Measurements from ENCODE around the gene CAMK2N1. TPM values are rescaled to one million over a fixed set of nuclear protein-coding genes. Genes with fewer than 3 reads are reported as not detected.

Gene CAMK2N1
- total RNA-seq, 1 experiment from 2014 or later: 0.41 TPM

GRCh38 chr1:20478057-20478635, 7.9 kb downstream of the CAMK2N1 start:
- no peak for TF ChIP-seq CTCF (conservative IDR thresholded peaks at IDR 0.05; ENCODE audit: low read depth, low read length)
- BruUV-seq (replicated peaks): no TSS peak
- ChIA-PET CTCF (no interaction called here), POLR2A (ENCODE audit: low non-redundant PET) (no interaction called here)
- intact Hi-C loops (cut with micrococcal nuclease; ENCODE audit: unreplicated experiment): no loop called here
- Histone ChIP-seq H3K27me3 (replicated peaks; ENCODE audit: insufficient read depth, low read depth, low read length, poor library complexity) (peaks cover 91% of the 10 kb centered on the region), H3K9me3 (ENCODE audit: low read depth, low read length, poor library complexity, severe bottlenecking) (no peaks in the 10 kb centered on the region), H3K4me3 (ENCODE audit: low read depth, low read length, poor library complexity, severe bottlenecking) (no peak overlapping the region), H3K27ac (ENCODE audit: low read depth, low read length, poor library complexity, severe bottlenecking) (no peak overlapping the region), H3K36me3 (ENCODE audit: insufficient read depth, low read length, poor library complexity, severe bottlenecking) (no peaks in the 10 kb centered on the region), H3K4me1 (ENCODE audit: insufficient read depth, low read length, poor library complexity, severe bottlenecking) (no peaks in the 10 kb centered on the region)
- no peak for DNase-seq (ENCODE audit: low spot score)

GRCh38 chr1:20477348-20478056, 8.5 kb downstream of the CAMK2N1 start:
- intact Hi-C loops (cut with micrococcal nuclease; ENCODE audit: unreplicated experiment): no loop called here
- H3K4me1 ChIP-seq (ENCODE audit: insufficient read depth, low read length, poor library complexity, severe bottlenecking): no peaks in the 10 kb centered on the region
- no peak for DNase-seq (ENCODE audit: low spot score)
- no peak overlapping the region for H3K4me3 ChIP-seq (ENCODE audit: low read depth, low read length, poor library complexity, severe bottlenecking)
- no TSS peak for BruUV-seq (replicated peaks)
- ChIA-PET CTCF (no interaction called here), POLR2A (ENCODE audit: low non-redundant PET) (no interaction called here)
- no peaks in the 10 kb centered on the region for H3K9me3 ChIP-seq (ENCODE audit: low read depth, low read length, poor library complexity, severe bottlenecking)
- H3K27me3 ChIP-seq (replicated peaks; ENCODE audit: insufficient read depth, low read depth, low read length, poor library complexity): peaks cover 85% of the 10 kb centered on the region
- TF ChIP-seq EZH2 (IDR thresholded peaks at IDR 0.05; ENCODE audit: borderline replicate concordance, low read depth, low read length, poor library complexity, severe bottlenecking) (no peak), CTCF (conservative IDR thresholded peaks at IDR 0.05; ENCODE audit: low read depth, low read length) (no peak)
- no peaks in the 10 kb centered on the region for H3K36me3 ChIP-seq (ENCODE audit: insufficient read depth, low read length, poor library complexity, severe bottlenecking)
- H3K27ac ChIP-seq (ENCODE audit: low read depth, low read length, poor library complexity, severe bottlenecking): no peak overlapping the region

GRCh38 chr1:20476265-20477038, 9.6 kb downstream of the CAMK2N1 start:
- H3K9me3 ChIP-seq (ENCODE audit: low read depth, low read length, poor library complexity, severe bottlenecking): no peaks in the 10 kb centered on the region
- no peak for DNase-seq (ENCODE audit: low spot score)
- BruUV-seq (replicated peaks): no TSS peak
- no peaks in the 10 kb centered on the region for H3K36me3 ChIP-seq (ENCODE audit: insufficient read depth, low read length, poor library complexity, severe bottlenecking)
- intact Hi-C loops (cut with micrococcal nuclease; ENCODE audit: unreplicated experiment): no loop called here
- CTCF ChIA-PET: no interaction called here
- POLR2A ChIA-PET (ENCODE audit: low non-redundant PET): no interaction called here
- H3K4me1 ChIP-seq (ENCODE audit: insufficient read depth, low read length, poor library complexity, severe bottlenecking): no peaks in the 10 kb centered on the region
- TF ChIP-seq CTCF (conservative IDR thresholded peaks at IDR 0.05; ENCODE audit: low read depth, low read length): no peak
- TF ChIP-seq EZH2 (IDR thresholded peaks at IDR 0.05; ENCODE audit: borderline replicate concordance, low read depth, low read length, poor library complexity, severe bottlenecking): no peak
- no peak overlapping the region for H3K4me3 ChIP-seq (ENCODE audit: low read depth, low read length, poor library complexity, severe bottlenecking)
- H3K27me3 ChIP-seq (replicated peaks; ENCODE audit: insufficient read depth, low read depth, low read length, poor library complexity): peaks cover 74% of the 10 kb centered on the region
- no peak overlapping the region for H3K27ac ChIP-seq (ENCODE audit: low read depth, low read length, poor library complexity, severe bottlenecking)
